HEK293 (cell line): ENCODE data around the gene CALHM3.

Experiments
- CTCF ChIA-PET: fragments of 350-600 bp; formaldehyde crosslinking; extraction: SDS; loops from one replicate; lab custom pipeline; 2021; ENCODE audit warnings: antibody characterized with exemption; lab: Yijun Ruan, JAX
- POLR2A ChIA-PET: fragments of 300-600 bp; formaldehyde crosslinking; extraction: SDS; loops from one replicate; lab custom pipeline; 2020; ENCODE audit warnings: antibody characterized with exemption, inconsistent platforms; lab: Yijun Ruan, JAX
- H3K27ac ChIP-seq: fragments of 200-500 bp; sonication (Bioruptor generic); 2 replicates; pipeline ENCODE4 v1.5.1; 2014; ENCODE audit warnings: low read depth, low read length, control low read depth, inconsistent platforms; ENCODE audit errors: extremely low read depth
- H3K36me3 ChIP-seq, 2 experiments: fragments of 200-500 bp in 1 of 2; sonication (Bioruptor generic) in 1 of 2; 1 replicate in 1 of 2; 2 replicates in 1 of 2; pipeline ENCODE4 v1.5.1; 2014 to 2017; ENCODE audit warnings: inconsistent platforms in 2 of 2, low read length in 2 of 2; ENCODE audit not compliant: control insufficient read depth in 2 of 2, insufficient read depth in 1 of 2
- H3K4me1 ChIP-seq: fragments of 200-500 bp; sonication (Bioruptor generic); 2 replicates; pipeline ENCODE4 v1.5.1; 2014; ENCODE audit warnings: mild to moderate bottlenecking, low read length, inconsistent platforms; ENCODE audit not compliant: control insufficient read depth, insufficient read depth
- H3K4me3 ChIP-seq: 2 replicates; pipeline ENCODE4 v1.5.1; 2011; ENCODE audit warnings: low read depth, mild to moderate bottlenecking, control low read depth, low read length, moderate library complexity
- H3K9me3 ChIP-seq: fragments of 200-500 bp; sonication (Bioruptor generic); 2 replicates; pipeline ENCODE4 v1.5.1; 2014; ENCODE audit warnings: low read depth, low read length, inconsistent platforms; ENCODE audit not compliant: control insufficient read depth, insufficient read depth
- GFI1B ChIP-seq: fragments of 450-650 bp; formaldehyde crosslinking; IDR thresholded peaks from 2 replicates; pipeline ENCODE4 v1.5.1; 2016; ENCODE audit warnings: missing biosample characterization, missing genetic modification characterization
- KLF10 ChIP-seq: fragments of 450-650 bp; IDR thresholded peaks from 2 replicates; pipeline ENCODE4 v1.5.1; 2018; ENCODE audit warnings: missing biosample characterization, mild to moderate bottlenecking, missing genetic modification characterization
- KLF7 ChIP-seq: fragments of 450-650 bp; formaldehyde crosslinking; IDR thresholded peaks from 2 replicates; pipeline ENCODE4 v1.5.1; 2016; ENCODE audit warnings: missing biosample characterization, missing genetic modification characterization, borderline replicate concordance
- MEIS1 ChIP-seq: sonication (generic); formaldehyde crosslinking; IDR thresholded peaks from 2 replicates; pipeline ENCODE4 v1.8.1; 2022; ENCODE audit warnings: missing genetic modification reagents, mild to moderate bottlenecking, borderline replicate concordance
- PATZ1 ChIP-seq: fragments of 450-650 bp; formaldehyde crosslinking; IDR thresholded peaks from 2 replicates; pipeline ENCODE4 v1.5.1; 2016; ENCODE audit warnings: missing biosample characterization, missing genetic modification characterization
- TCF7L2 ChIP-seq: IDR thresholded peaks from 2 replicates; pipeline ENCODE4 v1.6.1; 2011; ENCODE audit warnings: low read depth, mild to moderate bottlenecking, inconsistent platforms, low read length, moderate library complexity, borderline replicate concordance
- ZBTB17 ChIP-seq: fragments of 450-650 bp; formaldehyde crosslinking; IDR thresholded peaks from 2 replicates; pipeline ENCODE4 v1.5.1; 2016; ENCODE audit warnings: missing biosample characterization, missing genetic modification characterization
- ZFHX2 ChIP-seq: fragments of 450-650 bp; formaldehyde crosslinking; conservative IDR thresholded peaks from 2 replicates; pipeline ENCODE4 v1.5.1; 2016; ENCODE audit warnings: missing biosample characterization, missing genetic modification characterization
- ZNF2 ChIP-seq: fragments of 450-650 bp; formaldehyde crosslinking; IDR thresholded peaks from 2 replicates; pipeline ENCODE4 v1.5.1; 2016; ENCODE audit warnings: missing biosample characterization, missing genetic modification characterization
- ZNF202 ChIP-seq: fragments of 450-650 bp; formaldehyde crosslinking; IDR thresholded peaks from 2 replicates; pipeline ENCODE4 v1.5.1; 2016; ENCODE audit warnings: missing biosample characterization, missing genetic modification characterization, borderline replicate concordance
- ZNF214 ChIP-seq: fragments of 450-650 bp; formaldehyde crosslinking; IDR thresholded peaks from 2 replicates; pipeline ENCODE4 v1.5.1; 2017; ENCODE audit warnings: missing biosample characterization, mild to moderate bottlenecking, missing genetic modification characterization, borderline replicate concordance
- ZNF24 ChIP-seq: fragments of 450-650 bp; formaldehyde crosslinking; IDR thresholded peaks from 2 replicates; pipeline ENCODE4 v1.5.1; 2016; ENCODE audit warnings: missing biosample characterization, missing genetic modification characterization
- ZNF350 ChIP-seq: fragments of 450-650 bp; formaldehyde crosslinking; IDR thresholded peaks from 2 replicates; pipeline ENCODE4 v1.5.0; 2017; ENCODE audit warnings: missing biosample characterization, mild to moderate bottlenecking, missing genetic modification characterization
- ZNF354C ChIP-seq: fragments of 450-650 bp; formaldehyde crosslinking; IDR thresholded peaks from 2 replicates; pipeline ENCODE4 v1.5.1; 2016; ENCODE audit warnings: missing biosample characterization, missing genetic modification characterization, low read depth, borderline replicate concordance
- ZNF513 ChIP-seq: fragments of 450-650 bp; IDR thresholded peaks from 2 replicates; pipeline ENCODE4 v1.5.1; 2018; ENCODE audit warnings: missing biosample characterization, missing genetic modification characterization
- ZNF560 ChIP-seq: fragments of 450-650 bp; formaldehyde crosslinking; IDR thresholded peaks from 2 replicates; pipeline ENCODE4 v1.5.1; 2017; ENCODE audit warnings: missing biosample characterization, missing genetic modification characterization, borderline replicate concordance
- ZNF561 ChIP-seq: fragments of 450-650 bp; IDR thresholded peaks from 2 replicates; pipeline ENCODE4 v1.5.1; 2018; ENCODE audit warnings: missing biosample characterization, missing genetic modification characterization, borderline replicate concordance
- ZNF660 ChIP-seq: fragments of 450-650 bp; IDR thresholded peaks from 2 replicates; pipeline ENCODE4 v1.5.1; 2018; ENCODE audit warnings: missing biosample characterization, mild to moderate bottlenecking, missing genetic modification characterization
- ZNF707 ChIP-seq: fragments of 450-650 bp; formaldehyde crosslinking; IDR thresholded peaks from 2 replicates; pipeline ENCODE4 v1.5.1; 2016; ENCODE audit warnings: missing biosample characterization, missing genetic modification characterization
- ZNF768 ChIP-seq: fragments of 450-650 bp; formaldehyde crosslinking; IDR thresholded peaks from 2 replicates; pipeline ENCODE4 v1.5.1; 2018; ENCODE audit warnings: missing biosample characterization, mild to moderate bottlenecking, missing genetic modification characterization
- ZSCAN4 ChIP-seq: fragments of 450-650 bp; formaldehyde crosslinking; IDR thresholded peaks from 2 replicates; pipeline ENCODE4 v1.5.1; 2017; ENCODE audit warnings: missing biosample characterization, missing genetic modification characterization

Gene CALHM3

GRCh38 chr10:103448746-103449145 is 30.3 kb downstream of the CALHM3 start:
- no peak overlapping the region for H3K27ac ChIP-seq
- no peaks in the 10 kb centered on the region for H3K9me3 ChIP-seq
- CTCF ChIA-PET: interaction anchor here (0.6 to 1.1 kb wide), 3 partner anchors 10 to 144 kb away, joined by 3 to 4 read pairs (median 3); partner anchors contain the start of gene CALHM1
- TF ChIP-seq ZNF660 (tag by site-specific recombination) (no peak), ZNF354C (no peak), PATZ1 (tag by site-specific recombination) (no peak), ZSCAN4 (tag by site-specific recombination) (no peak), ZNF707 (tag by site-specific recombination) (no peak), ZNF214 (tag by site-specific recombination) (no peak), GFI1B (no peak), ZNF24 (no peak), ZNF768 (tag by site-specific recombination) (no peak), ZNF513 (no peak), ZNF350 (no peak), TCF7L2 (no peak), MEIS1 (no peak), ZNF560 (tag by site-specific recombination) (no peak)
- peaks cover 9% of the 10 kb centered on the region for H3K4me1 ChIP-seq
- H3K36me3 ChIP-seq: peaks cover 9 to 64% of the 10 kb centered on the region in 2 experiments; a peak in 2 of 3 replicates
- POLR2A ChIA-PET: no interaction called here
- H3K4me3 ChIP-seq: no peak overlapping the region

GRCh38 chr10:103447187-103447586 is 31.9 kb downstream of the CALHM3 start:
- ChIA-PET POLR2A (no interaction called here), CTCF (interaction anchor here (0.6 kb wide), 1 partner anchor 82 kb away, joined by 3 read pairs; no protein-coding TSS in a partner anchor)
- Histone ChIP-seq H3K4me1 (peaks cover 5% of the 10 kb centered on the region; the same call in 1 of the 2 replicates), H3K36me3 (peaks cover 9 to 80% of the 10 kb centered on the region in 2 experiments; a peak in 2 of 3 replicates), H3K4me3 (no peak overlapping the region), H3K9me3 (no peaks in the 10 kb centered on the region)
- TF ChIP-seq ZBTB17 (tag by site-specific recombination) (no peak), KLF10 (tag by site-specific recombination) (no peak), ZNF354C (no peak), ZNF202 (tag by site-specific recombination) (no peak), ZFHX2 (tag by site-specific recombination) (no peak), KLF7 (tag by site-specific recombination) (no peak), ZNF2 (tag by site-specific recombination) (no peak), ZNF561 (tag by site-specific recombination) (no peak)
- TF ChIP-seq, all 188 proteins: peak for 0
- no peak overlapping the region for H3K27ac ChIP-seq
